ENCODE results near the gene EIF2B4. TPM values are rescaled to one million over a fixed set of nuclear protein-coding genes. Genes with fewer than 3 reads are reported as not detected.

EIF2B4 gene
- total and polyA plus RNA-seq, 9 of the 15 experiments (the other 6 are each of a cell fraction or from before 2014, with no cell fraction given) = 29.7 to 80.3 (median 58.9) TPM

GRCh38 chr2:27378096-27378808, 8.1 kb upstream of the EIF2B4 start (continued):
- 0 out of 2 replicates have a peak, but pooled peaks have one; percentile 17 for TF ChIP-seq THAP12 (CRISPR knock-in tag; IDR thresholded peaks at IDR 0.05)
- TF ChIP-seq RUNX1 (IDR thresholded peaks at IDR 0.05; ENCODE audit: low read depth) = no peak
- TF ChIP-seq SMC3 (conservative IDR thresholded peaks at IDR 0.05; ENCODE audit: insufficient read depth, low read depth, low read length) = no peak
- TF ChIP-seq ZBTB40 (IDR thresholded peaks at IDR 0.05) = no peak
- no peak for TF ChIP-seq ZBTB40 (CRISPR knock-in tag; IDR thresholded peaks at IDR 0.05)
- no peak for TF ChIP-seq MTF1 (CRISPR knock-in tag; IDR thresholded peaks at IDR 0.05; ENCODE audit: borderline replicate concordance)

Measured in K562 (cell line).